Measurements from ENCODE around the gene HNRNPA3. TPM values are rescaled to one million over a fixed set of nuclear protein-coding genes. Genes with fewer than 3 reads are reported as not detected.

The HNRNPA3 gene
- total and polyA plus RNA-seq, 2 donors (not counting 3 experiments of a cell fraction or from before 2014, with no cell fraction given) = 57.5 to 316 TPM

- ChIA-PET CTCF (interaction anchor here (1.5 to 2.4 kb wide), 2 partner anchors 15 to 20 kb away, joined by 3 to 9 read pairs; no protein-coding TSS in a partner anchor), POLR2A (no interaction called here)
- no peaks in the 10 kb centered on the region for H3K4me1 ChIP-seq (ENCODE audit: control insufficient read depth, extremely low read depth, insufficient read depth, low read length)
- no peaks in the 10 kb centered on the region for H3K27me3 ChIP-seq (ENCODE audit: control insufficient read depth in 2 of 2, insufficient read depth in 2 of 2, low read length in 2 of 2)
- no TSS peak for BruUV-seq (replicated peaks)
- intact Hi-C loops (cut with micrococcal nuclease) = no loop called here
- TF ChIP-seq POLR2A (IDR thresholded peaks at IDR 0.05; ENCODE audit: low read depth, low read length) (no peak), POLR2AphosphoS5 (IDR thresholded peaks at IDR 0.05; ENCODE audit: insufficient read depth, low read depth, low read length) (no peak), EZH2 (IDR thresholded peaks at IDR 0.05; ENCODE audit: borderline replicate concordance, low read depth, low read length, severe bottlenecking) (no peak), MAX (IDR thresholded peaks at IDR 0.05; ENCODE audit: insufficient read depth, insufficient read length) (no peak), CTCF (IDR thresholded peaks at IDR 0.05; ENCODE audit: extremely low read depth in 1 of 2, insufficient read depth in 1 of 2, low read depth in 1 of 2, low read length in 2 of 2) (no peak), JUN (IDR thresholded peaks at IDR 0.05; ENCODE audit: borderline replicate concordance, insufficient read depth, insufficient read length, low read depth) (no peak), FOS (IDR thresholded peaks at IDR 0.05; ENCODE audit: borderline replicate concordance, insufficient read depth, low read length) (no peak), GATA2 (IDR thresholded peaks at IDR 0.05; ENCODE audit: insufficient read depth, insufficient read length, low read depth, low read length) (no peak), MYC (IDR thresholded peaks at IDR 0.05; ENCODE audit: low read depth, low read length) (no peak)
- H3K9me3 ChIP-seq (replicated peaks; ENCODE audit: control insufficient read depth, insufficient read depth, low read length) = no peaks in the 10 kb centered on the region
- dilution Hi-C loops (cut with MboI; ENCODE audit: extremely low pct_ligation_motif_present, low sequenced_read_pairs) = no loop called here
- H3K4me2 ChIP-seq (ENCODE audit: insufficient read depth, low read length) = no peak overlapping the region
- H3K9ac ChIP-seq (replicated peaks; ENCODE audit: extremely low read depth, insufficient read depth, low read length) = no peak overlapping the region
- no peaks in the 10 kb centered on the region for H3K79me2 ChIP-seq (ENCODE audit: control insufficient read depth, insufficient read depth, low read length)
- no peaks in the 10 kb centered on the region for H3K9me1 ChIP-seq (replicated peaks; ENCODE audit: control insufficient read depth, extremely low read depth, insufficient read depth, low read length)
- H4K20me1 ChIP-seq (replicated peaks; ENCODE audit: control insufficient read depth, extremely low read depth, insufficient read depth, low read length) = no peaks in the 10 kb centered on the region
- no peak for DNase-seq (ENCODE audit: low read depth, low spot score)
- no peak overlapping the region for H3K27ac ChIP-seq (ENCODE audit: insufficient read depth, low read depth, low read length)
- FAIRE-seq = no peak
- no peaks in the 10 kb centered on the region for H3K36me3 ChIP-seq (ENCODE audit: control insufficient read depth in 2 of 2, extremely low read depth in 1 of 2, insufficient read depth in 2 of 2, low read length in 2 of 2)
- H3K4me3 ChIP-seq (replicated peaks in 1 of 3; ENCODE audit: insufficient read depth in 1 of 3, low read depth in 1 of 3, low read length in 3 of 3) = no peak overlapping the region
- H2AFZ ChIP-seq (ENCODE audit: low read depth, low read length) = no peak overlapping the region
These were observed 33.8 kb upstream of the HNRNPA3 start for GRCh38 chr2:177178797-177179196.

All from endothelial cell of umbilical vein (primary cell).